Fibroblast of the aortic adventitia (primary cell): ENCODE measurements around the gene DENND1B. TPM values are rescaled to one million over a fixed set of nuclear protein-coding genes. Genes with fewer than 3 reads are reported as not detected.
"Not testable (repeated sequence)": the region's sequence is repeated elsewhere in the genome, so short reads cannot be mapped to it uniquely, and the experiment has no call there.

ENCODE experiments used
- DNase-seq: peaks from one replicate; pipeline ENCODE4 v3.0.0-alpha.2; 2010; ENCODE audit warnings: low read depth
- H3K4me3 ChIP-seq: 2 replicates; pipeline ENCODE4 v1.5.1; 2011; ENCODE audit warnings: low read depth, mild to moderate bottlenecking, control low read depth, low read length, moderate library complexity
- CTCF ChIP-seq: IDR thresholded peaks from 2 replicates; pipeline ENCODE4 v1.5.1; 2011; ENCODE audit warnings: mild to moderate bottlenecking, low read length, control low read depth, inconsistent platforms; ENCODE audit not compliant: insufficient read depth
- total RNA-seq: library from RNA; depleted of rRNA; stranded (reverse); fragments of >200 nt; gene quantifications from 2 replicates; pipeline ENCODE4 v1.2.3, GENCODE V29; 2012; ENCODE audit warnings: low replicate concordance

DENND1B gene
- total RNA-seq, 1 donor, result 19.5 TPM

- no peak for DNase-seq
- H3K4me3 ChIP-seq, result no peak overlapping the region
- no peak for TF ChIP-seq CTCF
These were observed 278.6 kb downstream of the DENND1B start for GRCh38 chr1:197496722-197497121.

GRCh38 chr1:197491505-197491904, 283.8 kb downstream of the DENND1B start:
- not testable (repeated sequence) for DNase-seq, H3K4me3 ChIP-seq

GRCh38 chr1:197486946-197487345, 288.3 kb downstream of the DENND1B start:
- H3K4me3 ChIP-seq, result no peak overlapping the region
- DNase-seq, result peak; percentile 17
- TF ChIP-seq CTCF, result no peak

- no peak overlapping the region for H3K4me3 ChIP-seq
- TF ChIP-seq CTCF, result no peak
- DNase-seq, result no peak
These were observed 289.5 kb downstream of the DENND1B start for GRCh38 chr1:197485790-197486189.

GRCh38 chr1:197481101-197481500, 294.2 kb downstream of the DENND1B start:
- DNase-seq, result no peak
- H3K4me3 ChIP-seq, result no peak overlapping the region
- TF ChIP-seq CTCF, result no peak

GRCh38 chr1:197480446-197480845, 294.8 kb downstream of the DENND1B start:
- DNase-seq, result no peak
- TF ChIP-seq CTCF, result no peak

GRCh38 chr1:197472141-197472540, 303.1 kb downstream of the DENND1B start:
- no peak overlapping the region for H3K4me3 ChIP-seq
- DNase-seq, result no peak
- no peak for TF ChIP-seq CTCF

More at GRCh38 chr1:197480446-197480845, 294.8 kb downstream of the DENND1B start:
- H3K4me3 ChIP-seq, result no peak overlapping the region
